T-cell (primary cell): Measurements from ENCODE around the gene ARL14EP. TPM values are rescaled to one million over a fixed set of nuclear protein-coding genes. Genes with fewer than 3 reads are reported as not detected.

Source experiments
- ATAC-seq, 4 experiments: fragments of 200-7000 bp in 3 of 4; fragments of 150-1000 bp in 1 of 4; cut with Tn5 transposase; replicated peaks in 1 of 4; 1 replicate in 3 of 4; 2 replicates in 1 of 4; pipeline ENCODE4 v1.10.0; 2021; ENCODE audit warnings: moderate library complexity in 3 of 4, mild to moderate bottlenecking in 2 of 4, moderate number of reproducible peaks in 1 of 4
- CTCF ChIA-PET, 2 donors: fragments of 300-600 bp; sonication (Branson Sonifier 250); formaldehyde crosslinking; loops; one replicate each; lab custom pipeline; 2022; ENCODE audit warnings: antibody characterized with exemption in 2 of 2; lab: Charles Lee
- POLR2A ChIA-PET, 2 donors: fragments of 300-600 bp; sonication (Branson Sonifier 250); formaldehyde crosslinking; loops; one replicate each; lab custom pipeline; 2022; ENCODE audit warnings: antibody characterized with exemption in 2 of 2; lab: Charles Lee
- DNase-seq, 35 experiments: peaks; one replicate each; pipeline versions ENCODE4 v3.0.0 to v3.0.0-alpha.2; 2013 to 2023
- H3K27ac ChIP-seq: one replicate; pipeline ENCODE4 v1.5.1; 2013; ENCODE audit warnings: low read length
- H3K27me3 ChIP-seq, 2 experiments: replicated peaks in 1 of 2; 1 replicate in 1 of 2; 2 replicates in 1 of 2; pipeline versions ENCODE4 v1.6.1 to v1.7.0; 2013; ENCODE audit warnings: low read length in 1 of 2, mixed read lengths in 1 of 2; ENCODE audit not compliant: control insufficient read depth in 2 of 2, insufficient read depth in 2 of 2; ENCODE audit errors: extremely low read depth in 1 of 2
- H3K36me3 ChIP-seq, 2 donors: 1 replicate in 1 of 2; 2 replicates in 1 of 2; pipeline versions ENCODE4 v1.6.1 to v1.7.0; 2013; ENCODE audit warnings: low read length in 1 of 2; ENCODE audit not compliant: control insufficient read depth in 2 of 2, insufficient read depth in 1 of 2; ENCODE audit errors: extremely low read depth in 1 of 2
- H3K4me1 ChIP-seq, 2 experiments: 1 replicate in 1 of 2; 2 replicates in 1 of 2; pipeline versions ENCODE4 v1.6.1 to v1.7.0; 2013; ENCODE audit warnings: low read length in 2 of 2, mixed read lengths in 1 of 2; ENCODE audit not compliant: insufficient read depth in 2 of 2, control insufficient read depth in 1 of 2; ENCODE audit errors: extremely low read depth in 1 of 2
- H3K4me3 ChIP-seq, 2 donors: 1 replicate in 1 of 2; 2 replicates in 1 of 2; pipeline versions ENCODE4 v1.5.1 to v1.7.0; 2013; ENCODE audit warnings: mild to moderate bottlenecking in 2 of 2, low read length in 1 of 2, moderate library complexity in 1 of 2; ENCODE audit not compliant: control insufficient read depth in 1 of 2; ENCODE audit errors: extremely low read depth in 1 of 2
- H3K9me3 ChIP-seq: 2 replicates; pipeline ENCODE4 v1.7.0; 2013
- H3K27ac Mint-ChIP-seq, 2 donors: one replicate each; pipeline ENCODE4 v1.8.0; 2020 to 2021; ENCODE audit warnings: mild to moderate bottlenecking in 2 of 2, mixed read lengths in 2 of 2
- H3K27me3 Mint-ChIP-seq, 2 donors: one replicate each; pipeline ENCODE4 v1.8.0; 2021 to 2022; ENCODE audit warnings: mixed read lengths in 2 of 2
- H3K36me3 Mint-ChIP-seq: one replicate; pipeline ENCODE4 v1.8.0; 2021; ENCODE audit warnings: mixed read lengths
- H3K4me1 Mint-ChIP-seq, 3 donors: one replicate each; pipeline ENCODE4 v1.8.0; 2020 to 2022; ENCODE audit warnings: mixed read lengths in 3 of 3, mild to moderate bottlenecking in 1 of 3
- H3K4me3 Mint-ChIP-seq, 3 donors: one replicate each; pipeline ENCODE4 v1.8.0; 2020 to 2022; ENCODE audit warnings: mild to moderate bottlenecking in 3 of 3, mixed read lengths in 3 of 3, moderate library complexity in 3 of 3
- H3K9me3 Mint-ChIP-seq, 3 donors: one replicate each; pipeline ENCODE4 v1.8.0; 2020 to 2022; ENCODE audit warnings: mixed read lengths in 3 of 3
- WGBS: methylation state at CpG from one replicate; pipeline ENCODE4 v1.1.5; 2013; ENCODE audit warnings: missing lambda C conversion rate; ENCODE audit not compliant: insufficient coverage; 5-methylcytosine and 5-hydroxymethylcytosine counted together
- total RNA-seq, 35 experiments: library from RNA in 6 of 35; stranded (reverse) in 6 of 35; fragments of 120-200 nt in 1 of 35; gene quantifications; one replicate each; pipeline versions ENCODE4 v1.2.1 to v1.2.4 and lab custom pipeline; 2013 to 2026

Gene ARL14EP
- total RNA-seq, 5 donors from 2014 or later (not counting 1 experiment from before 2014, with no cell fraction given): 29.8 to 43.8 (median 39.2) TPM

DNA sequence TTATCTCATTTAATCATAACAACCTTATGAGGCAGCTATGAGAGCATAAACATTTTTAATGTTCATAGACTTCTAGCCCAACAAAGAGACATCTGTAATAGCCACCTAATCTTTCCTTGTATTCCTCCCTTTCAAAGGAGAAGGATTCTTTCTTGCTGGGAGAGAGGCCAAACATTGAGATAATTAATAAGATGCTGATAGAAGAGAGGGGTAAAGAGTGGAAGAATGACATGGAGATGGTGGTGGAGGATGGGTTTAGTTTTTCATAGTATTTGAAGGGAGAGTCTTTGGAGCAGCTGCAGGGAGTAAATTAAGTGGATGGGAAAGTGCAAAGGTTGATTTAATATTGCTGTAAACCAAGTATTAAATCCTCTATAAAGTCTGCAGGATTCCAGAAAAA lies 57.9 kb downstream of the ARL14EP start:
- no peak for ATAC-seq

DNA sequence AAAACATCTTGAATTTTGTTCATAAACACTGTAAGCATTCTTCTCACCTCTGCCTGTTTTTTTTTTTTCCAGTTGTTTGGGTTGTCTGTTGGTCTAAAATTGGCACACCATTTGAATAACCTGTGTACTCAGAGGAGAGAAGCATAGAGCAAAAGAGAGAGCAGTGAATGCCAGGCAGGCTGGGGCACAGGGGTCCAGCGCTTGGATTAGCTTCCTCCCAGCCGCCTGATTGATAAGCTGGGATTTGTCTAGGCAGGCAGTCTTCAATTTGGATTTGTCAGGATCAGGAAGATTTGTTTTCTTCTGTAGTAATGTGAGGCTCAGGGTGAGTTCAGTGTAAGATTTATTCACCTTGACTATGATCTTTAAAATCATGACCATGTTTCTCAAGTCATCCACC lies 59.0 kb downstream of the ARL14EP start:
- Mint-ChIP-seq H3K4me1 (no peaks in the 10 kb centered on the region), H3K4me3 (no peak overlapping the region), H3K36me3 (no peaks in the 10 kb centered on the region), H3K27me3 (peaks cover 1 to 20% of the 10 kb centered on the region in 2 donors), H3K27ac (no peak overlapping the region), H3K9me3 (no peaks in the 10 kb centered on the region)
- ATAC-seq: no peak
- ChIA-PET POLR2A (no interaction called here), CTCF (no interaction called here)
- Histone ChIP-seq H3K27me3 (peaks cover 0 to 2% of the 10 kb centered on the region in 2 experiments), H3K9me3 (no peaks in the 10 kb centered on the region), H3K27ac (no peak overlapping the region), H3K4me1 (no peaks in the 10 kb centered on the region), H3K36me3 (no peaks in the 10 kb centered on the region), H3K4me3 (no peak overlapping the region)
- no CpG with 5 or more reads among the region's 2 CpGs for WGBS
- DNase-seq: no peak

More for the DNA sequence above, 57.9 kb downstream of the ARL14EP start:
- Mint-ChIP-seq H3K4me3 (no peak overlapping the region), H3K27me3 (peaks cover 1 to 18% of the 10 kb centered on the region in 2 donors), H3K9me3 (no peaks in the 10 kb centered on the region), H3K4me1 (no peaks in the 10 kb centered on the region), H3K27ac (no peak overlapping the region), H3K36me3 (no peaks in the 10 kb centered on the region)
- Histone ChIP-seq H3K4me3 (no peak overlapping the region), H3K4me1 (no peaks in the 10 kb centered on the region), H3K27me3 (peaks cover 0 to 2% of the 10 kb centered on the region in 2 experiments), H3K9me3 (no peaks in the 10 kb centered on the region), H3K36me3 (no peaks in the 10 kb centered on the region), H3K27ac (no peak overlapping the region)
- CTCF ChIA-PET: no interaction called here
- POLR2A ChIA-PET: interaction anchor here in 1 of 2 donors (0.7 kb wide), 1 partner anchor 33 kb away, joined by 3 read pairs; no protein-coding TSS in a partner anchor
- no peak for DNase-seq

Other genes starting within 250 kb of the ARL14EP start
- gene FSHB, start 92.1 kb upstream of the ARL14EP start, total RNA-seq: not detected